K562 (cell line): Measurements from ENCODE around the gene DST. TPM values are rescaled to one million over a fixed set of nuclear protein-coding genes. Genes with fewer than 3 reads are reported as not detected.

Experiments
- CBX8 ChIP-seq: fragments of 200-600 bp; sonication (generic); IDR thresholded peaks from 2 replicates; pipeline ENCODE4 v1.6.1; 2012; ENCODE audit warnings: borderline replicate concordance, mixed run types, low read depth, mild to moderate bottlenecking, moderate library complexity, mixed read lengths, low read length, control low read depth, inconsistent platforms; ENCODE audit not compliant: poor library complexity, severe bottlenecking; ENCODE audit errors: extremely low read depth
- CCAR2 ChIP-seq: fragments of 200-400 bp; formaldehyde crosslinking; IDR thresholded peaks from 2 replicates; pipeline ENCODE4 v1.6.1; 2017; ENCODE audit warnings: mild to moderate bottlenecking, low read depth, low read length
- ZNF134 ChIP-seq: fragments of 250-450 bp; sonication (Bioruptor Pico); conservative IDR thresholded peaks from 2 replicates; pipeline ENCODE4 v1.4.0; 2020
- polyA plus RNA-seq, 8 experiments: library from polyadenylated mRNA; depleted of rRNA in 4 of 8; stranded (reverse) in 5 of 8; unstranded in 3 of 8; fragments of >200 nt; fragmentation: Nextera tagmentation in 2 of 8; fragmentation: Illumina TruSeq in 1 of 8; extraction: Ambion mirVana in 2 of 8; extraction: Trizol in 1 of 8; gene quantifications; 2 replicates each; pipeline versions ENCODE4 v1.2.1 to v1.2.3, GENCODE V29; 2011 to 2014; ENCODE audit warnings: inconsistent platforms in 1 of 8, missing spikeins in 1 of 8
- total RNA-seq, 7 experiments: library from RNA; depleted of rRNA in 6 of 7; stranded (reverse); fragments of >200 nt in 6 of 7; fragmentation: Illumina TruSeq in 2 of 7; extraction: Trizol in 2 of 7; gene quantifications; 2 replicates each; pipeline versions ENCODE4 v1.2.1 to v1.2.3, GENCODE V29; 2011 to 2021; ENCODE audit warnings: low replicate concordance in 1 of 7
- TF ChIP-seq, protein P1 (sequence below): fragments of 450-650 bp; IDR thresholded peaks from 2 replicates; pipeline ENCODE4 v1.6.1; 2016; ENCODE audit warnings: low read depth

Gene DST
- total and polyA plus RNA-seq, 9 of the 15 experiments (the other 6 are each of a cell fraction or from before 2014, with no cell fraction given), result 5.2 to 21.9 (median 13.3) TPM

DNA sequence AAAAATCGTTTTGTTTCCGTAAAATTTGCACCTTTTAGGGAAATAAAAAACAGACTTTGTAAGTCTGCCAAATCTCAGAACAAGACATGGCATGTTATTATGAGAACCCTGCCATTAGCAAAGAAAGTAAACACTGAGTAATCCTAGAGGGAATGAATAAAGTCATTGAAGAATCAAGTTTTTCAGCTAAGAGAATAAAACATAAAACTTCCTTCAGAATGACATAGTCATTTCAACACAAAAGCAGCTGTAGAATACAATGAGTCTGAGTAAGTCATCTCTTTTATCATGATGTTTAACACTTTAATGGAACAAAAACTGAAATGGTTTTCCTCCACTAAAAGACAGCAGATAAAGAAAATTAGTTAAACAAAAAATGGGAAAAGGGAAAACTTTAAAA is 10.3 kb upstream of the DST start (continued):
- no peak for TF ChIP-seq CBX8
- no peak for TF ChIP-seq ZNF134 (CRISPR knock-in tag)
- TF ChIP-seq, protein P1, sequence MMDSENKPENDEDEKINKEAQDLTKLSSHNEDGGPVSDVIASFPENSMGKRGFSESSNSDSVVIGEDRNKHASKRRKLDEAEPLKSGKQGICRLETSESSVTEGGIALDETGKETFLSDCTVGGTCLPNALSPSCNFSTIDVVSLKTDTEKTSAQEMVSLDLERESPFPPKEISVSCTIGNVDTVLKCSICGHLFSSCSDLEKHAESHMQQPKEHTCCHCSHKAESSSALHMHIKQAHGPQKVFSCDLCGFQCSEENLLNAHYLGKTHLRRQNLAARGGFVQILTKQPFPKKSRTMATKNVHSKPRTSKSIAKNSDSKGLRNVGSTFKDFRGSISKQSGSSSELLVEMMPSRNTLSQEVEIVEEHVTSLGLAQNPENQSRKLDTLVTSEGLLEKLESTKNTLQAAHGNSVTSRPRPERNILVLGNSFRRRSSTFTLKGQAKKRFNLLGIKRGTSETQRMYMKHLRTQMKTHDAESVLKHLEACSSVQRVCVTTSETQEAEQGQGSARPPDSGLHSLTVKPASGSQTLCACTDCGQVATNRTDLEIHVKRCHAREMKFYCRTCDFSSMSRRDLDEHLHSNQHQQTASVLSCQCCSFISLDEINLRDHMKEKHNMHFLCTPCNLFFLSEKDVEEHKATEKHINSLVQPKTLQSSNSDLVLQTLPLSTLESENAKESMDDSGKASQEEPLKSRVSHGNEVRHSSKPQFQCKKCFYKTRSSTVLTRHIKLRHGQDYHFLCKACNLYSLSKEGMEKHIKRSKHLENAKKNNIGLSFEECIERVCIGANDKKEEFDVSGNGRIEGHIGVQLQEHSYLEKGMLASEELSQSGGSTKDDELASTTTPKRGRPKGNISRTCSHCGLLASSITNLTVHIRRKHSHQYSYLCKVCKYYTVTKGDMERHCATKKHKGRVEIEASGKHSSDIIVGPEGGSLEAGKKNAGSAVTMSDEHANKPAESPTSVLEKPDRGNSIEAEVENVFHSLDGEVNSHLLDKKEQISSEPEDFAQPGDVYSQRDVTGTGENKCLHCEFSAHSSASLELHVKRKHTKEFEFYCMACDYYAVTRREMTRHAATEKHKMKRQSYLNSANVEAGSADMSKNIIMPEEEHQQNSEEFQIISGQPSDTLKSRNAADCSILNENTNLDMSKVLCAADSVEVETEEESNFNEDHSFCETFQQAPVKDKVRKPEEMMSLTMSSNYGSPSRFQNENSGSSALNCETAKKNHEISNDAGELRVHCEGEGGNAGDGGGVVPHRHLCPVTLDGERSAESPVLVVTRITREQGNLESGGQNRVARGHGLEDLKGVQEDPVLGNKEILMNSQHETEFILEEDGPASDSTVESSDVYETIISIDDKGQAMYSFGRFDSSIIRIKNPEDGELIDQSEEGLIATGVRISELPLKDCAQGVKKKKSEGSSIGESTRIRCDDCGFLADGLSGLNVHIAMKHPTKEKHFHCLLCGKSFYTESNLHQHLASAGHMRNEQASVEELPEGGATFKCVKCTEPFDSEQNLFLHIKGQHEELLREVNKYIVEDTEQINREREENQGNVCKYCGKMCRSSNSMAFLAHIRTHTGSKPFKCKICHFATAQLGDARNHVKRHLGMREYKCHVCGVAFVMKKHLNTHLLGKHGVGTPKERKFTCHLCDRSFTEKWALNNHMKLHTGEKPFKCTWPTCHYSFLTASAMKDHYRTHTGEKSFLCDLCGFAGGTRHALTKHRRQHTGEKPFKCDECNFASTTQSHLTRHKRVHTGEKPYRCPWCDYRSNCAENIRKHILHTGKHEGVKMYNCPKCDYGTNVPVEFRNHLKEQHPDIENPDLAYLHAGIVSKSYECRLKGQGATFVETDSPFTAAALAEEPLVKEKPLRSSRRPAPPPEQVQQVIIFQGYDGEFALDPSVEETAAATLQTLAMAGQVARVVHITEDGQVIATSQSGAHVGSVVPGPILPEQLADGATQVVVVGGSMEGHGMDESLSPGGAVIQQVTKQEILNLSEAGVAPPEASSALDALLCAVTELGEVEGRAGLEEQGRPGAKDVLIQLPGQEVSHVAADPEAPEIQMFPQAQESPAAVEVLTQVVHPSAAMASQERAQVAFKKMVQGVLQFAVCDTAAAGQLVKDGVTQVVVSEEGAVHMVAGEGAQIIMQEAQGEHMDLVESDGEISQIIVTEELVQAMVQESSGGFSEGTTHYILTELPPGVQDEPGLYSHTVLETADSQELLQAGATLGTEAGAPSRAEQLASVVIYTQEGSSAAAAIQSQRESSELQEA, result no peak
- no peak for TF ChIP-seq CCAR2
